K562 (cell line): Measurements from ENCODE around the gene SMARCC1. TPM values are rescaled to one million over a fixed set of nuclear protein-coding genes. Genes with fewer than 3 reads are reported as not detected.

Source experiments
- CBX8 ChIP-seq: fragments of 200-600 bp; sonication (generic); IDR thresholded peaks from 2 replicates; pipeline ENCODE4 v1.6.1; 2012; ENCODE audit warnings: borderline replicate concordance, mixed run types, low read depth, mild to moderate bottlenecking, moderate library complexity, mixed read lengths, low read length, control low read depth, inconsistent platforms; ENCODE audit not compliant: poor library complexity, severe bottlenecking; ENCODE audit errors: extremely low read depth
- FOXA1 ChIP-seq: fragments of 450-650 bp; IDR thresholded peaks from 2 replicates; pipeline ENCODE4 v1.6.1; 2016; ENCODE audit warnings: mild to moderate bottlenecking, borderline replicate concordance
- HDAC2 ChIP-seq: fragments of 450-650 bp; IDR thresholded peaks from 2 replicates; pipeline ENCODE4 v1.6.1; 2016; ENCODE audit warnings: mild to moderate bottlenecking
- MEIS2 ChIP-seq: fragments of 450-650 bp; IDR thresholded peaks from 2 replicates; pipeline ENCODE4 v1.6.1; 2014; ENCODE audit warnings: mild to moderate bottlenecking; ENCODE audit not compliant: partially characterized antibody
- NEUROD1 ChIP-seq: fragments of 150-350 bp; IDR thresholded peaks from 2 replicates; pipeline ENCODE4 v1.6.1; 2014; ENCODE audit warnings: borderline replicate concordance, low read length, low read depth; ENCODE audit not compliant: partially characterized antibody
- SAFB ChIP-seq: fragments of 200-400 bp; formaldehyde crosslinking; IDR thresholded peaks from 2 replicates; pipeline ENCODE4 v1.6.1; 2017; ENCODE audit warnings: low read depth, low read length, borderline replicate concordance
- TCFL5 ChIP-seq: fragments of 250-450 bp; sonication (Bioruptor Pico); conservative IDR thresholded peaks from 2 replicates; pipeline ENCODE4 v1.6.1; 2021; ENCODE audit warnings: mild to moderate bottlenecking, moderate library complexity, matching md5 sums
- TOE1 ChIP-seq, 2 experiments: fragments of 450-650 bp in 1 of 2; sonication (generic) in 1 of 2; formaldehyde crosslinking in 1 of 2; IDR thresholded peaks; 2 replicates each; pipeline versions ENCODE4 v1.7.1 to v1.8.0; 2016 to 2022; ENCODE audit warnings: borderline replicate concordance in 2 of 2, mild to moderate bottlenecking in 2 of 2, antibody characterized with exemption in 1 of 2, inconsistent platforms in 1 of 2, low read depth in 1 of 2, missing genetic modification reagents in 1 of 2, moderate library complexity in 1 of 2
- YY1 ChIP-seq, 3 experiments: IDR thresholded peaks; 2 replicates each; pipeline ENCODE4 v1.6.1; 2011; ENCODE audit warnings: low read length in 2 of 3, mild to moderate bottlenecking in 2 of 3, moderate library complexity in 2 of 3, borderline replicate concordance in 1 of 3, control low read depth in 1 of 3, low read depth in 1 of 3; ENCODE audit not compliant: insufficient read depth in 3 of 3, insufficient replicate concordance in 2 of 3, control insufficient read depth in 1 of 3, insufficient read length in 1 of 3; ENCODE audit errors: extremely low read depth in 1 of 3
- ZNF780A ChIP-seq: fragments of 250-450 bp; sonication (Bioruptor Pico); IDR thresholded peaks from 2 replicates; pipeline ENCODE4 v1.5.0; 2021; ENCODE audit warnings: mild to moderate bottlenecking
- polyA plus RNA-seq, 8 experiments: library from polyadenylated mRNA; depleted of rRNA in 4 of 8; stranded (reverse) in 5 of 8; unstranded in 3 of 8; fragments of >200 nt; fragmentation: Nextera tagmentation in 2 of 8; fragmentation: Illumina TruSeq in 1 of 8; extraction: Ambion mirVana in 2 of 8; extraction: Trizol in 1 of 8; gene quantifications; 2 replicates each; pipeline versions ENCODE4 v1.2.1 to v1.2.3, GENCODE V29; 2011 to 2014; ENCODE audit warnings: inconsistent platforms in 1 of 8, missing spikeins in 1 of 8
- total RNA-seq, 7 experiments: library from RNA; depleted of rRNA in 6 of 7; stranded (reverse); fragments of >200 nt in 6 of 7; fragmentation: Illumina TruSeq in 2 of 7; extraction: Trizol in 2 of 7; gene quantifications; 2 replicates each; pipeline versions ENCODE4 v1.2.1 to v1.2.3, GENCODE V29; 2011 to 2021; ENCODE audit warnings: low replicate concordance in 1 of 7
- TF ChIP-seq, protein P1 (sequence below): fragments of 250-450 bp; sonication (Bioruptor Pico); IDR thresholded peaks from 2 replicates; pipeline ENCODE4 v1.8.0; 2021; ENCODE audit warnings: mild to moderate bottlenecking, moderate library complexity
- TF ChIP-seq, protein P2 (sequence below): sonication (generic); formaldehyde crosslinking; IDR thresholded peaks from 2 replicates; pipeline ENCODE4 v1.8.0; 2023; ENCODE audit warnings: missing genetic modification reagents, mild to moderate bottlenecking, borderline replicate concordance
- TF ChIP-seq, protein P3 (sequence below): sonication (generic); formaldehyde crosslinking; IDR thresholded peaks from 2 replicates; pipeline ENCODE4 v1.8.1; 2023; ENCODE audit warnings: mild to moderate bottlenecking, missing genetic modification reagents

The SMARCC1 gene
- total and polyA plus RNA-seq, 9 of the 15 experiments (the other 6 are each of a cell fraction or from before 2014, with no cell fraction given): 20.7 to 199 (median 66.0) TPM

GRCh38 chr3:47781685-47782445, at the start of gene SMARCC1 (continued):
- TF ChIP-seq FOXA1 (no peak), YY1 (IDR thresholded peaks at IDR 0.05; ENCODE audit: borderline replicate concordance in 1 of 3, control insufficient read depth in 1 of 3, extremely low read depth in 1 of 3, insufficient read depth in 3 of 3, insufficient read length in 1 of 3, insufficient replicate concordance in 2 of 3, low read depth in 1 of 3, low read length in 2 of 3) (peak; percentile 55 to 87 (median 84)), TOE1 (IDR thresholded peaks at IDR 0.05; ENCODE audit: borderline replicate concordance) (peak; percentile 78; the same call in 1 of the 2 replicates), TOE1 (CRISPR knock-in tag; IDR thresholded peaks at IDR 0.05; ENCODE audit: borderline replicate concordance, low read depth) (0 out of 2 replicates have a peak, but pooled peaks have one; percentile 67), SAFB (peak; percentile 12; the same call in 1 of the 2 replicates), ZNF780A (CRISPR knock-in tag) (no peak), MEIS2 (peak; percentile 93), NEUROD1 (peak; percentile 69), HDAC2 (peak; percentile 80), TCFL5 (CRISPR knock-in tag) (no peak), CBX8 (no peak)
- TF ChIP-seq, protein P1, sequence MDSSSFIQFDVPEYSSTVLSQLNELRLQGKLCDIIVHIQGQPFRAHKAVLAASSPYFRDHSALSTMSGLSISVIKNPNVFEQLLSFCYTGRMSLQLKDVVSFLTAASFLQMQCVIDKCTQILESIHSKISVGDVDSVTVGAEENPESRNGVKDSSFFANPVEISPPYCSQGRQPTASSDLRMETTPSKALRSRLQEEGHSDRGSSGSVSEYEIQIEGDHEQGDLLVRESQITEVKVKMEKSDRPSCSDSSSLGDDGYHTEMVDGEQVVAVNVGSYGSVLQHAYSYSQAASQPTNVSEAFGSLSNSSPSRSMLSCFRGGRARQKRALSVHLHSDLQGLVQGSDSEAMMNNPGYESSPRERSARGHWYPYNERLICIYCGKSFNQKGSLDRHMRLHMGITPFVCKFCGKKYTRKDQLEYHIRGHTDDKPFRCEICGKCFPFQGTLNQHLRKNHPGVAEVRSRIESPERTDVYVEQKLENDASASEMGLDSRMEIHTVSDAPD (CRISPR knock-in tag): peak; percentile 15; the same call in 1 of the 2 replicates
- TF ChIP-seq, protein P2, sequence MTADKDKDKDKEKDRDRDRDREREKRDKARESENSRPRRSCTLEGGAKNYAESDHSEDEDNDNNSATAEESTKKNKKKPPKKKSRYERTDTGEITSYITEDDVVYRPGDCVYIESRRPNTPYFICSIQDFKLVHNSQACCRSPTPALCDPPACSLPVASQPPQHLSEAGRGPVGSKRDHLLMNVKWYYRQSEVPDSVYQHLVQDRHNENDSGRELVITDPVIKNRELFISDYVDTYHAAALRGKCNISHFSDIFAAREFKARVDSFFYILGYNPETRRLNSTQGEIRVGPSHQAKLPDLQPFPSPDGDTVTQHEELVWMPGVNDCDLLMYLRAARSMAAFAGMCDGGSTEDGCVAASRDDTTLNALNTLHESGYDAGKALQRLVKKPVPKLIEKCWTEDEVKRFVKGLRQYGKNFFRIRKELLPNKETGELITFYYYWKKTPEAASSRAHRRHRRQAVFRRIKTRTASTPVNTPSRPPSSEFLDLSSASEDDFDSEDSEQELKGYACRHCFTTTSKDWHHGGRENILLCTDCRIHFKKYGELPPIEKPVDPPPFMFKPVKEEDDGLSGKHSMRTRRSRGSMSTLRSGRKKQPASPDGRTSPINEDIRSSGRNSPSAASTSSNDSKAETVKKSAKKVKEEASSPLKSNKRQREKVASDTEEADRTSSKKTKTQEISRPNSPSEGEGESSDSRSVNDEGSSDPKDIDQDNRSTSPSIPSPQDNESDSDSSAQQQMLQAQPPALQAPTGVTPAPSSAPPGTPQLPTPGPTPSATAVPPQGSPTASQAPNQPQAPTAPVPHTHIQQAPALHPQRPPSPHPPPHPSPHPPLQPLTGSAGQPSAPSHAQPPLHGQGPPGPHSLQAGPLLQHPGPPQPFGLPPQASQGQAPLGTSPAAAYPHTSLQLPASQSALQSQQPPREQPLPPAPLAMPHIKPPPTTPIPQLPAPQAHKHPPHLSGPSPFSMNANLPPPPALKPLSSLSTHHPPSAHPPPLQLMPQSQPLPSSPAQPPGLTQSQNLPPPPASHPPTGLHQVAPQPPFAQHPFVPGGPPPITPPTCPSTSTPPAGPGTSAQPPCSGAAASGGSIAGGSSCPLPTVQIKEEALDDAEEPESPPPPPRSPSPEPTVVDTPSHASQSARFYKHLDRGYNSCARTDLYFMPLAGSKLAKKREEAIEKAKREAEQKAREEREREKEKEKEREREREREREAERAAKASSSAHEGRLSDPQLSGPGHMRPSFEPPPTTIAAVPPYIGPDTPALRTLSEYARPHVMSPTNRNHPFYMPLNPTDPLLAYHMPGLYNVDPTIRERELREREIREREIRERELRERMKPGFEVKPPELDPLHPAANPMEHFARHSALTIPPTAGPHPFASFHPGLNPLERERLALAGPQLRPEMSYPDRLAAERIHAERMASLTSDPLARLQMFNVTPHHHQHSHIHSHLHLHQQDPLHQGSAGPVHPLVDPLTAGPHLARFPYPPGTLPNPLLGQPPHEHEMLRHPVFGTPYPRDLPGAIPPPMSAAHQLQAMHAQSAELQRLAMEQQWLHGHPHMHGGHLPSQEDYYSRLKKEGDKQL (CRISPR knock-in tag): no peak
- TF ChIP-seq, protein P3, sequence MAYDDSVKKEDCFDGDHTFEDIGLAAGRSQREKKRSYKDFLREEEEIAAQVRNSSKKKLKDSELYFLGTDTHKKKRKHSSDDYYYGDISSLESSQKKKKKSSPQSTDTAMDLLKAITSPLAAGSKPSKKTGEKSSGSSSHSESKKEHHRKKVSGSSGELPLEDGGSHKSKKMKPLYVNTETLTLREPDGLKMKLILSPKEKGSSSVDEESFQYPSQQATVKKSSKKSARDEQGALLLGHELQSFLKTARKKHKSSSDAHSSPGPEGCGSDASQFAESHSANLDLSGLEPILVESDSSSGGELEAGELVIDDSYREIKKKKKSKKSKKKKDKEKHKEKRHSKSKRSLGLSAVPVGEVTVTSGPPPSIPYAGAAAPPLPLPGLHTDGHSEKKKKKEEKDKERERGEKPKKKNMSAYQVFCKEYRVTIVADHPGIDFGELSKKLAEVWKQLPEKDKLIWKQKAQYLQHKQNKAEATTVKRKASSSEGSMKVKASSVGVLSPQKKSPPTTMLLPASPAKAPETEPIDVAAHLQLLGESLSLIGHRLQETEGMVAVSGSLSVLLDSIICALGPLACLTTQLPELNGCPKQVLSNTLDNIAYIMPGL (CRISPR knock-in tag): 0 out of 2 replicates have a peak, but pooled peaks have one; percentile 69
